ENCODE results near the gene SLC7A8.

SLC7A8 gene

DNA sequence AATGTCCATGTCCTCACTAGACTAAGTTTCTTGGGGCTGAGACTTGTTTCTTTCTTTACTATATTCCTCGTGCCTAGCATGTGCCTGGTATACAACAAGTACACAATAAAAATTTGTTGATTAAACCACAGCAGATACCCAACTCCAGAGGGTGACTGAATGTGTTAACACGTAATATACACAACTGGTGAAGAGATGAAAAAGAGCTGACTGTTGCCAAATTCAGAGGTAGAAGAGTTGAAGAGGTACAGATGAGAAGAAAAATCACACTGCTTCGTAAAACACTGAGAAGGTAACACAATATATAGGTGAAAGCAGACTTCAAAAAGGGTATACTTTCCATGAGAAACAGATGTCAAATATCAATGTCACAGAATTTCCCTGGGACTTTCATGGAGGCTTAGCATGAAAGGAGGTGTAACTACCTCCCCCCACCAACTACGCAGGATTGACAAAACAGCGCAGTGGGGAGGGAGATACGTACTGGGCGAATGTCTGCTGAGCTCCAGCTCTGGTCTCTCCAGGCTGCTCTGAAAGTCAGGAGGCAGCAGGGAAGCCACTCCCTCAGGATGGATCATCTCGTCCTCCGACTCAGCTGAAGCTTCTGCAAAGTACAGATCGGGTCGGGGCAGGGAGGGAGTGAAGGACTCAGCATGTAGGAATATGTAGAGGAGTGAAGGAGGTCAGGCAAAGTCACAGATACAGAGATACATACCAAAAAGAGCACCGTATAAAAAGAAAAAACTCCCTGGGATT, 93.8 kb downstream of the SLC7A8 start:
- TF ChIP-seq MAX (IDR thresholded peaks at IDR 0.05) (no peak), TCF12 (IDR thresholded peaks at IDR 0.05; ENCODE audit: low read depth) (no peak), EP300 (IDR thresholded peaks at IDR 0.05; ENCODE audit: borderline replicate concordance) (no peak), TAF1 (IDR thresholded peaks at IDR 0.05; ENCODE audit: low read depth) (no peak), FOXM1 (IDR thresholded peaks at IDR 0.05; ENCODE audit: borderline replicate concordance, low read depth) (no peak), YY1 (IDR thresholded peaks at IDR 0.05; ENCODE audit: low read depth) (no peak), CREB1 (IDR thresholded peaks at IDR 0.05; ENCODE audit: low read depth) (no peak), TEAD4 (IDR thresholded peaks at IDR 0.05) (no peak), CEBPB (IDR thresholded peaks at IDR 0.05) (no peak), NFIC (IDR thresholded peaks at IDR 0.05) (no peak), RAD21 (IDR thresholded peaks at IDR 0.05; ENCODE audit: low read depth) (no peak), EGR1 (IDR thresholded peaks at IDR 0.05) (no peak), ZBTB7A (IDR thresholded peaks at IDR 0.05; ENCODE audit: low read depth) (no peak)
- TF ChIP-seq, protein P1, sequence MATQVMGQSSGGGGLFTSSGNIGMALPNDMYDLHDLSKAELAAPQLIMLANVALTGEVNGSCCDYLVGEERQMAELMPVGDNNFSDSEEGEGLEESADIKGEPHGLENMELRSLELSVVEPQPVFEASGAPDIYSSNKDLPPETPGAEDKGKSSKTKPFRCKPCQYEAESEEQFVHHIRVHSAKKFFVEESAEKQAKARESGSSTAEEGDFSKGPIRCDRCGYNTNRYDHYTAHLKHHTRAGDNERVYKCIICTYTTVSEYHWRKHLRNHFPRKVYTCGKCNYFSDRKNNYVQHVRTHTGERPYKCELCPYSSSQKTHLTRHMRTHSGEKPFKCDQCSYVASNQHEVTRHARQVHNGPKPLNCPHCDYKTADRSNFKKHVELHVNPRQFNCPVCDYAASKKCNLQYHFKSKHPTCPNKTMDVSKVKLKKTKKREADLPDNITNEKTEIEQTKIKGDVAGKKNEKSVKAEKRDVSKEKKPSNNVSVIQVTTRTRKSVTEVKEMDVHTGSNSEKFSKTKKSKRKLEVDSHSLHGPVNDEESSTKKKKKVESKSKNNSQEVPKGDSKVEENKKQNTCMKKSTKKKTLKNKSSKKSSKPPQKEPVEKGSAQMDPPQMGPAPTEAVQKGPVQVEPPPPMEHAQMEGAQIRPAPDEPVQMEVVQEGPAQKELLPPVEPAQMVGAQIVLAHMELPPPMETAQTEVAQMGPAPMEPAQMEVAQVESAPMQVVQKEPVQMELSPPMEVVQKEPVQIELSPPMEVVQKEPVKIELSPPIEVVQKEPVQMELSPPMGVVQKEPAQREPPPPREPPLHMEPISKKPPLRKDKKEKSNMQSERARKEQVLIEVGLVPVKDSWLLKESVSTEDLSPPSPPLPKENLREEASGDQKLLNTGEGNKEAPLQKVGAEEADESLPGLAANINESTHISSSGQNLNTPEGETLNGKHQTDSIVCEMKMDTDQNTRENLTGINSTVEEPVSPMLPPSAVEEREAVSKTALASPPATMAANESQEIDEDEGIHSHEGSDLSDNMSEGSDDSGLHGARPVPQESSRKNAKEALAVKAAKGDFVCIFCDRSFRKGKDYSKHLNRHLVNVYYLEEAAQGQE (IDR thresholded peaks at IDR 0.05; ENCODE audit: low read depth) = no peak
- TF ChIP-seq, protein P2, sequence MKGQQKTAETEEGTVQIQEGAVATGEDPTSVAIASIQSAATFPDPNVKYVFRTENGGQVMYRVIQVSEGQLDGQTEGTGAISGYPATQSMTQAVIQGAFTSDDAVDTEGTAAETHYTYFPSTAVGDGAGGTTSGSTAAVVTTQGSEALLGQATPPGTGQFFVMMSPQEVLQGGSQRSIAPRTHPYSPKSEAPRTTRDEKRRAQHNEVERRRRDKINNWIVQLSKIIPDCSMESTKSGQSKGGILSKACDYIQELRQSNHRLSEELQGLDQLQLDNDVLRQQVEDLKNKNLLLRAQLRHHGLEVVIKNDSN (IDR thresholded peaks at IDR 0.05) = no peak

DNA sequence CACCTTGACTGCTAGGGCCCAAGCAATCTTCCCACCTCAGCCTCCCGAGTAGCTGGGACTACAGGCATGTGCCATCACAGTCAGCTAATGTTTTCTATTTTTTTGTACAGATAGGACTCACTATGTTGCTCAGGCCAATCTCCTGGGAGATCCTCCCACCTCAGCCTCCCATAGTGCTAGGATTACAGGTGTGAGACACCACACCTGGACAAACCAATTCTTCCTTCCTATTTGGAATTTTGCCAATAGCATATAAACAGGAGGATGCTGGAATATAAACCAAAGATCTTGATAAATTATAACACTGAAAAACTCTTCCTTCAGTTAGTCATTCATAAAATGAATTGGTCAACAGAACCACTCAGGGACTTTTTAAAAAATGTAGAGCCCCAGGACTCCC, 96.9 kb downstream of the SLC7A8 start:
- TF ChIP-seq FOXM1 (IDR thresholded peaks at IDR 0.05; ENCODE audit: borderline replicate concordance, low read depth) = no peak

DNA sequence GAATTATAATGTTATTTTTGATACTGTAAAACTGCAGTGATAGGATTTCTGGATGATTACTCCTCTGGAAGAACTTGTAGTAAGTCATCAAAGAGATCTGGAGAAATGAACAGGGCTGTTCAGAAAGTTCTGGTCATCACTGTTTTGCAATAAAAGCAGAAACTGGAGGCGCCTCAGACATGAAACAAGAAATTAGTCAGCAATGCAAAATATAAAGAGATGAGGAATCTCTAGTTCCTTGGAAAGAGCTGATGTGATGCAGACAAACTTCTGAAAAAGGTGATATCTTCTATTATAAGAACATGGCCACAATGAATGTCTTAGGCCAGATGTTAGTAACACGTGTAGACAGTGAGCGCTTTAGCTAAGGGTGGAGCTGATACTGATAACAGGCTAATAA, 98.0 kb downstream of the SLC7A8 start:
- TF ChIP-seq TCF12 (IDR thresholded peaks at IDR 0.05; ENCODE audit: low read depth) = no peak
- TF ChIP-seq, protein P1 (IDR thresholded peaks at IDR 0.05; ENCODE audit: low read depth) = no peak
- TF ChIP-seq, protein P2 (IDR thresholded peaks at IDR 0.05) = no peak
- TF ChIP-seq MAX (IDR thresholded peaks at IDR 0.05) = no peak
- no peak for TF ChIP-seq EP300 (IDR thresholded peaks at IDR 0.05; ENCODE audit: borderline replicate concordance)
- no peak for TF ChIP-seq EGR1 (IDR thresholded peaks at IDR 0.05)
- no peak for TF ChIP-seq TAF1 (IDR thresholded peaks at IDR 0.05; ENCODE audit: low read depth)
- TF ChIP-seq CEBPB (IDR thresholded peaks at IDR 0.05) = no peak
- no peak for TF ChIP-seq YY1 (IDR thresholded peaks at IDR 0.05; ENCODE audit: low read depth)
- TF ChIP-seq TEAD4 (IDR thresholded peaks at IDR 0.05) = no peak

DNA sequence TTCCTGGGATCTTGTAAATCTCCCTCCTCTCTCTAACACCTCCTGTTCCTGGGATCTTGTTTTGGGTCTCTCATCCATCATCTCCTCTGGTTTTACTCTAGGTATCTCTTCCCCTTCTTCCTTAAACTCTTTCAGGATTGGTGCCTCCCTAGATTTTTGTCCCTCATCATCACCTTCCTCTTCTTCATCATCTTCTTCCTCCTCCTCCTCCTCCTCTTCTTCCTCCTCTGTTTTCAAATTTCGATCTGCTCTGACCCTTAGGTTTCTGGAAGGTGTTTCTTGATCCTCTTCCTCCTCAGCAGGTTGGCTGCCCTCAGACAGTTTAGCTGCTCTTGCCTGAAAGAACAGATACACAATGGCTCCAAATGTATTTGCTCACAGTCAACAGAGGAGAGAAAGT, 103.0 kb downstream of the SLC7A8 start:
- TF ChIP-seq CREB1 (IDR thresholded peaks at IDR 0.05; ENCODE audit: low read depth) (no peak), TCF12 (IDR thresholded peaks at IDR 0.05; ENCODE audit: low read depth) (no peak), YY1 (IDR thresholded peaks at IDR 0.05; ENCODE audit: low read depth) (no peak), FOXM1 (IDR thresholded peaks at IDR 0.05; ENCODE audit: borderline replicate concordance, low read depth) (no peak), MAX (IDR thresholded peaks at IDR 0.05) (no peak), ZBTB7A (IDR thresholded peaks at IDR 0.05; ENCODE audit: low read depth) (no peak), CEBPB (IDR thresholded peaks at IDR 0.05) (no peak)
- TF ChIP-seq, protein P1 (IDR thresholded peaks at IDR 0.05; ENCODE audit: low read depth) = no peak
- TF ChIP-seq, protein P2 (IDR thresholded peaks at IDR 0.05) = no peak

Data from Ishikawa (cell line).